ENCODE data around the gene PISD.

PISD gene

GRCh38 chr22:31652911-31653684 is 8.9 kb downstream of the PISD start:
- no peak for DNase-seq (ENCODE audit: low read depth, low spot score)

GRCh38 chr22:31652088-31652487 is 9.9 kb downstream of the PISD start:
- DNase-seq (ENCODE audit: low read depth, low spot score): no peak

DNA sequence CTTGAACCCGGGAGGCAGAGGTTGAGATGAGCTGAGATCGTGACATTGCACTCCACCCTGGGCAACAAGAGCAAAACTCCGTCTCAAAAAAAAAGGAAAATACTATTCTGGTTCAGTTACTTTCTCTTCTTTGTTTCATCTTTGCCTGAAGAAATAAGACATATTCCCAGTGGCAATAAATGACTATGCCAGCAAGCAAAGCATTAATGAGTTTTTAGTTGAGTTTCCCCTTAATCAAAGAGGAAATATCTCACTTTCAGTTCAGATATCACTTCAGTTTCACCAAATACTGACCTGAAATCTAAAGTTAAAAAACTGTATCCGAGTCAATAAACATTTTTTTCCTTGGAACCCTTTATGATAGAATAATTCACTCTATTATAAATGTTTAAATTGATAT is 10.4 kb downstream of the PISD start:
- DNase-seq (ENCODE audit: low read depth, low spot score): no peak

DNA sequence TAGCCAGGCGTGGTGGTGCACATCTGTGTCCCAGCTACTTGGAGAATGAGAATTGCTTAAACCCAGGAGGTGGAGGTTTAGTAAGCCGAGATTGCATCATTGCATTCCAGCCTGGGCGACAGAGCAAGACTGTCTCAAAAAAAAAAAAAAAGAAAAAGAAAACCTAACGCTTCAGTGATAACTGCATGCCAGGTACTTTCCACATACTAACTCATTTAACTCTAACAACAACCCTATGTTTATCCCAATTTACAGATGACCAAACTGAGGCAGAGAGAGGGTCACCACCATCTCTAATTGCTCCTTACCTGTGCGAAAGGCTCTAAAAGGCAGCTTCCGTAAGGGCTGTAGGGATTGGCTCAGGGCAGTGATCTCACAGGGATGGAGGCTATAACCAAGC is 11.6 kb downstream of the PISD start:
- DNase-seq (ENCODE audit: low read depth, low spot score): peak; percentile 76

- peak; percentile 73 for DNase-seq (ENCODE audit: low read depth, low spot score)
Measured at GRCh38 chr22:31647523-31648320, 14.3 kb downstream of the PISD start.

DNA sequence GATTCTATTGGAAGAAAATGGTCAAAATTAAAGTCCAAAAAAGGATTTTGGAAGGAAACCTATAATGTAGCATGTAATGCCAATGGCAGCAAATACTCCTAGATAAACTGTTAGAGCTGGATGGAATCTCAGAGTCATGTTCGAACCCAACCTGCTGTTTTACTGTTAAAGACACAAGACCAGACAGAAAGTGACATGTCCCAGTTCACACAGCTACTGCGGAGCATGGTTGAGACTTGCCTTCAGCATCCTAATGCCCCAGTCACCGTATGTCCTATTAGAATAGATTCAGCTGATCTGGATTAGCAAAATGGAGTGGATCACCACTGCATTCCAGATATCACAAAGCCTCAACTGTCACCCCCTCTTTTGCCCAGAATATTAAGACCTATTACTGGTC is 14.9 kb downstream of the PISD start:
- no peak for DNase-seq (ENCODE audit: low read depth, low spot score)

DNA sequence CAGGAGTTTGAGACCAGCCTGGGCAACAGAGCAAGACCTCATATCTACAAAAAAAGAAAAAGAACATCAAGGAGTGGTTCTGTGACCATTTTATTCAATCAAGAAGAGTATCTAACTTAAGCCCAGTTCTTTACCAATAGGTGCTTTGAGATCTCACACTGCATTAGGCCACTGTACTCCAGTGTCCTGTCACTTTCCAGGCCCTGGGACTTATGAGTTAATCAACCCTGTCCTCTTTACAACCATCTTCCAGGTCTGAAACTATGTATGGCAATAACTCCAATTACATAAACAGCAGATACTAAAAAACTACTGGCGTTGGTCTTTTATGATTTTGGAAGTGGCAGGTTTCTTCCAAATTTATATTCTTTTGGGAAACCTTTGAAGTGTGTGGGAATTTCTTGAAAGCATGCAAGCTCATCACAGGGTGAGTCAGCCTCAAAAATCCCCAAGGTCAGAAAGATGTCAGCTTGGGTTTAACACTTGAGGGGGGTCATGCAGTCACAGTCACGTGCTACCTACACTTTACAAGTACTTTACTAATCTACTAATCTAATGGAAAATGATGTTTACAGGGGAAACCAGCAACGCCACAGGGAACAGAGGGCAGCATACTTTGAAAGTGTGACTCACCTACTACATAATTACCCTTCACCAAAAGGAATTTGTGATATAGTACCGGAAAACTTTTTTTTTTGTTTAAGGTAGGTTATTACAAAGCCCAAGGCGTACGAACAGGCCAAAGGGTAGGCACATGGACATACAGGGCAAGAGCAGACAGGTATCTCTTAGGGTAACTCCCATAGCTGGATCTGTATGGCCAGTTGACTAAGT is 15.6 kb downstream of the PISD start:
- peak; percentile 95 for DNase-seq (ENCODE audit: low read depth, low spot score)

GRCh38 chr22:31639436-31640039 is 22.5 kb downstream of the PISD start:
- DNase-seq (ENCODE audit: low read depth, low spot score): no peak

GRCh38 chr22:31637891-31638618 is 24.0 kb downstream of the PISD start:
- no peak for DNase-seq (ENCODE audit: low read depth, low spot score)

DNA sequence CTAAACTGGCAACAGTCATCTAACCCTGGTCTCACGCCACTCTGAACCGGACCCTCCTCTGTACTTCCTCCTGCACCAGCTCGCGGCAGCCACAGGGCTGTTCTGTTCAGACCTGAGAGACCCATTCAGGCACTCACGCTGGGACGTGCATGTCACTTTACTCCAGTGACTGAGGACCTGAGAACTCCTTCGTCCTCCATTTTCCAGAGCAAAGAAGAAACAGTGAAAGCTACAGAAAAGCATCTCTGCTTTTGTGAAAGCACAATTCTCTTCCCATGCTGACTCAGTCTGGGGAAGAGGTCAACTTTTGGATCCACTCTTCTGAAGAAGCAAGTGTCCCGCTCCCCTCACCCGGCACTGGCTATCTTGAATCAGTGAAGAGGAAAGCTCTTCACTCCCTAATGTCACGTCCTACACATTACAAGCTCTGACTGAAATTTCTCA is 24.5 kb downstream of the PISD start:
- DNase-seq (ENCODE audit: low read depth, low spot score): no peak

- no peak for DNase-seq (ENCODE audit: low read depth, low spot score)
Measured at GRCh38 chr22:31635638-31636306, 26.2 kb downstream of the PISD start.

DNA sequence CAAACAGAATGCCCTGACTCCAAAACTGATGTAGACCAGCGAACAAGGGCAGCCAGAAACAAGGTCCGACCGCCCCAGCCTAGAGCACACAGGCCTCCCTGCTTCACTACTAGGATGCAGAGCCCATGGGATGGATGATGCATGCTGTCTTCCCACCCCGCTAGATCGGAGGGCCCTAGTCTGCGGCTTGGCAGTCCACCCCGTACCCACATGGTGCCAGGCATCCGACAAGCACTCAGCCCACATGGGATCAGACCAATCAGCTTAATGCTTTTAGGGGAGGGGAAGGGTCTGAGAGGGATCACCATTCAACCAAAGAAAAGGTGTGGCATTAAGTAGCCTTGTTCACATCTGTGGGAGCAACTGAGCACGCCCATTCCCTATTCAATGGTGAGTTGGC is 30.6 kb downstream of the PISD start:
- DNase-seq (ENCODE audit: low read depth, low spot score): no peak

DNA sequence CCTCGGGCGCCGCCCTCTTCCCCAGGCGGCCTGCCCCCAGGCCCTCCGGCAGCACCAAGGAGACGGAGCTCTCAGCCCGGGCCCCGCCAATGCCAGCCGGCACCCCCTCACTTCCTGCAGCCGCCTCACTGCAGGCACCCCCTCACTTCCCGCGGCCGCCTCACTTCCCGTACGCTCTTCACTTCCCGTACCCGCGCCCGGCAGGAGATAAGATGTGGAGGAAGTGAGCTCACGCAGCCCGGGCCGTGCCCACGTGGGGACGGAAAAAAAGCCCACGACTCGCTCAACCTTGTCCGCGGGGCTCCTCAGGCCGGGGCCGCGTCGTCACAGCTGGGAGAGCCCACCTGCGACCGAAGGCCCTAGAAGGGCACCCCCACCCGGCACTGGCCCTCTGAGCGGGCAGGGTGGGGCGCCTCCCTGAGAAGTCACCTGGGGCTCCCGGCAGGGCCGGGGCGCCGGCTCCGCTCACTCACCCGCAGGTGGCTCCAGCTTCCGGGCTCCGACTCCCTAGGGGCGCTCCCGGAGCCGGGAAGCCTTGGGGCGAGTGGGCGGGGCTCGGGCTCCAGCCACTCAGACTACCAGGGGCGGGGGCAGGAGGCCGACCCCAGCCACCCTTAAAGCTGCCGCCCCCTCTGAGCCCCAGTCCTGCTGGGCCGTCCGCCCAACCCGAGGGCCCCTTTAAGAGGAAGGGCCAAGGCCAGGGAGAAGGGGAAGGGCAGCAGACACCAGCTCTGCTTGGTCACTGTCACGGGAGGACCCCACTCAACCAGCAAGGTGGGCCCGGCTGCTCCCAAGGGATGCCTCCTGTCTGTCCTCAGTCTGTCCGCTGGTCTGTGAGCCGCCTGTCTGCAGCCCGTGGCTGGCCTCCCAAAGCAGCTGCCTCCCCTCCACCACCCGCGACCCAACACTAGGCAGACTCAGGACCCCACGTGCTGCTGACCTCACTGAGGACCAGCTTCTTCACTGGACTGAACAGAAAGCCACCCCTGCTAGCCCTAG is 31.4 kb downstream of the PISD start:
- DNase-seq (ENCODE audit: low read depth, low spot score): peak; percentile 87

DNA sequence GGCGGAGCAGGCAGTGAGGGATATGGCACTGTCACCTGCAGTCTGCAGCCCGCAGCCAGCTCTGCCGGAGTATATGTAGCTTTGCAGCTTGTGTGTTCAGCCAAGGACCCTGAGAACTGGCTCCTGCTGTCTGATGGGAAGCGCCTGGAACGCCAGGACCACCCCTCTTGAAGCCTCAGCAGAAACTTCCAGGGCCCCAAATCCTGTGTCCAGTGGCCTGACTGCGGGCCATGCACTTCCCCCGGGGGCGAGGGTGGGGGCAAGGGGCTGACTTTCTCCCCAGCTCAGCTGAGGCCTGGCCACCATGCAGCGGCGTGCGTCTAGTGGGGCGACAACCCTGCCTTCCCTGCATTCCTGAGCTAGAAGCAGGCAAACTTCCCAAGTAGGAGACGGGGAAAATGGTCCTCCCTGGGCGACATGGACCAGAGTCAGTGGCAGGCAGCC is 32.3 kb downstream of the PISD start:
- no peak for DNase-seq (ENCODE audit: low read depth, low spot score)

DNA sequence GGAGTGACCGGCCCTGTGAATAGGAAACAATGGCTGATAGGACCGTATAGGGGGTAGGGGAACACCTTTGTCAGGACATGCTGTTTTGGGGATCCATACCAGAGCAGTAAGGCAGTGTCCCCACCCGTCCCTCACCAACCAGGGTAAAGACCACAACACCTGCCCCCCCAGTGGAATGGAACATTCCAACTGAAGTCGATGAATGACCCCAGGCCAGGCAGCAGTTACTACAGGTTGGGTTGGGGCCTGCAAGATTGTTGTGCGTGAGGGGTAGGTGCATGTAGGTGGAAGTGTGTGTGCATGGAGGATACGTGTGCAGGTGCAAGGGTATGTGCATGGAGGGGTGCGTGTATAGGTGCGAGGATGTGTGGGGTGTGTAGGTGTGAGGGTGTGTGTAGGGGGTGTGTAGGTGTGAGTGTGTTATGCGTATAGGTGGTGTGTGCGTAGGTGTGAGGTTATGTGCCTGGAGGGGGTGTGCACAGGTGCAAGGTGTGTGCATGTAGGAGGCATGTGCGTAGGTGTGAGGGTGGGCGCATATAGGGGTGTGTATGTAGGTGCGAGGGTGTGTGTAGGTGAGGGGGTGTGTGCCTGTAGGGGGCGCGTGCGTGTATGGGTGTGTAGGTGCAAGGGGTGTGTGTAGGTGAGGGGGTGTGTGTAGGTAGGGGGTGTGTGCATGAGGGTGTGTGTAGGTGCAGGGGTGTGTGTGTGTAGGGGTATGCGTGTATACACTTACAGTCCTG is 32.9 kb downstream of the PISD start:
- no peak for DNase-seq (ENCODE audit: low read depth, low spot score)

DNA sequence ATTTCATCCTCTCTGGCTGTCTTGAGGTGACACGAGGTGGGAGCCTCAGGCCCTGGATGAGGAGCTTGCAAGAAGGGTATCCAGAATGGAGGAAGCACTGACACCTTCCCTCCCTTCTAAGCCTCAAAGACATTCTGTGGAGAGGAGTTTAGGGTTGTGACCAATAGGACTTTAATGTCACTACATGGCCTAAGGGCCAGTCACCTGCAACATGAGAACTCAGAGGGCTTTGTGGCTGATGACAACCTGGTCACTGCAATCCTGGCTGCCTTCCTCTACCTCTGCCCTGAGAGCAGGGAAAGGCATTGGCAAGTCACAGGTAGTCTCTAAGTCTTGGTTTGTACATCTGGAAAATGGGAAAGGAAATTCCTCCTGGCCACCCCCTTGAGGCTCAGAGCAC is 33.7 kb downstream of the PISD start:
- DNase-seq (ENCODE audit: low read depth, low spot score): no peak

- no peak for DNase-seq (ENCODE audit: low read depth, low spot score)
Measured at GRCh38 chr22:31627223-31627731, 34.7 kb downstream of the PISD start.

Data from astrocyte of the hippocampus (primary cell).